ENCODE data around the gene HSPA13.

GRCh38 chr21:14353726-14354125 lies 29.2 kb downstream of the HSPA13 start:
- TF ChIP-seq CTCF (IDR thresholded peaks at IDR 0.05), result no peak
- TF ChIP-seq EZH2 (IDR thresholded peaks at IDR 0.05; ENCODE audit: borderline replicate concordance, insufficient read depth, low read depth, low read length, poor library complexity, severe bottlenecking), result no peak
